ENCODE results near the gene PLEKHH1. TPM values are rescaled to one million over a fixed set of nuclear protein-coding genes. Genes with fewer than 3 reads are reported as not detected.

The PLEKHH1 gene
- total RNA-seq, 1 donor from 2014 or later: 9.4 TPM

- TF ChIP-seq CTCF (IDR thresholded peaks at IDR 0.05; ENCODE audit: insufficient read depth, low read length, poor library complexity, severe bottlenecking): no peak
- H3K36me3 ChIP-seq (ENCODE audit: control insufficient read depth, insufficient read depth, low read length): no peaks in the 10 kb centered on the region
- peaks cover 19% of the 10 kb centered on the region for H3K27me3 ChIP-seq (ENCODE audit: control insufficient read depth, insufficient read depth, low read length)
- no peak for DNase-seq (ENCODE audit: low read depth)
- no peak overlapping the region for H3K4me3 ChIP-seq (ENCODE audit: low read depth, low read length)
Observed at GRCh38 chr14:67516676-67517075, 16.4 kb upstream of the PLEKHH1 start.

GRCh38 chr14:67517083-67517482 is 16.0 kb upstream of the PLEKHH1 start:
- Histone ChIP-seq H3K27me3 (ENCODE audit: control insufficient read depth, insufficient read depth, low read length) (peaks cover 19% of the 10 kb centered on the region), H3K4me3 (ENCODE audit: low read depth, low read length) (no peak overlapping the region), H3K36me3 (ENCODE audit: control insufficient read depth, insufficient read depth, low read length) (no peaks in the 10 kb centered on the region)
- TF ChIP-seq CTCF (IDR thresholded peaks at IDR 0.05; ENCODE audit: insufficient read depth, low read length, poor library complexity, severe bottlenecking): peak; percentile 13
- no peak for DNase-seq (ENCODE audit: low read depth)

GRCh38 chr14:67519406-67519805 is 13.7 kb upstream of the PLEKHH1 start:
- peaks cover 27% of the 10 kb centered on the region for H3K27me3 ChIP-seq (ENCODE audit: control insufficient read depth, insufficient read depth, low read length)
- TF ChIP-seq CTCF (IDR thresholded peaks at IDR 0.05; ENCODE audit: insufficient read depth, low read length, poor library complexity, severe bottlenecking): no peak
- H3K36me3 ChIP-seq (ENCODE audit: control insufficient read depth, insufficient read depth, low read length): no peaks in the 10 kb centered on the region
- DNase-seq (ENCODE audit: low read depth): no peak
- H3K4me3 ChIP-seq (ENCODE audit: low read depth, low read length): no peak overlapping the region

GRCh38 chr14:67520482-67520881 is 12.6 kb upstream of the PLEKHH1 start:
- no peak for DNase-seq (ENCODE audit: low read depth)
- Histone ChIP-seq H3K27me3 (ENCODE audit: control insufficient read depth, insufficient read depth, low read length) (peaks cover 27% of the 10 kb centered on the region), H3K4me3 (ENCODE audit: low read depth, low read length) (no peak overlapping the region), H3K36me3 (ENCODE audit: control insufficient read depth, insufficient read depth, low read length) (no peaks in the 10 kb centered on the region)
- TF ChIP-seq CTCF (IDR thresholded peaks at IDR 0.05; ENCODE audit: insufficient read depth, low read length, poor library complexity, severe bottlenecking): no peak

GRCh38 chr14:67522270-67522669 is 10.8 kb upstream of the PLEKHH1 start:
- Histone ChIP-seq H3K4me3 (ENCODE audit: low read depth, low read length) (no peak overlapping the region), H3K36me3 (ENCODE audit: control insufficient read depth, insufficient read depth, low read length) (no peaks in the 10 kb centered on the region), H3K27me3 (ENCODE audit: control insufficient read depth, insufficient read depth, low read length) (peaks cover 14% of the 10 kb centered on the region)
- DNase-seq (ENCODE audit: low read depth): no peak
- no peak for TF ChIP-seq CTCF (IDR thresholded peaks at IDR 0.05; ENCODE audit: insufficient read depth, low read length, poor library complexity, severe bottlenecking)
